Activated CD8-positive, alpha-beta memory T cell treated with anti-CD3 and anti-CD28 coated beads for 36 hours (primary cell): ENCODE data around the gene MX1. TPM values are rescaled to one million over a fixed set of nuclear protein-coding genes. Genes with fewer than 3 reads are reported as not detected.

Experiments
- CTCF ChIA-PET: fragments of 350-600 bp; sonication (Branson Sonifier 250); formaldehyde crosslinking; loops from one replicate; lab custom pipeline; 2021; ENCODE audit warnings: antibody characterized with exemption; lab: Charles Lee
- POLR2A ChIA-PET: fragments of 350-600 bp; sonication (Branson Sonifier 250); formaldehyde crosslinking; loops from one replicate; lab custom pipeline; 2021; ENCODE audit warnings: antibody characterized with exemption; lab: Charles Lee
- total RNA-seq, 2 experiments: library from RNA; stranded (reverse); gene quantifications; one replicate each; pipeline ENCODE4 v1.2.3, GENCODE V29; 2021

The MX1 gene
- total RNA-seq, 2 experiments from 2014 or later, result 5.1 to 5.3 TPM

- ChIA-PET CTCF (no interaction called here), POLR2A (no interaction called here)
Measured at GRCh38 chr21:41506611-41507520, 80.8 kb downstream of the MX1 start.

GRCh38 chr21:41507521-41508414 lies 81.7 kb downstream of the MX1 start, which contains the start of gene TMPRSS2:
Gene TMPRSS2, minus strand, starts transcription at chr21:41508158. Its CDS starts 10,025 bp downstream, at chr21:41498133.
- ChIA-PET POLR2A (no interaction called here), CTCF (no interaction called here)

- ChIA-PET CTCF (no interaction called here), POLR2A (no interaction called here)
Measured at GRCh38 chr21:41508415-41509144, 82.5 kb downstream of the MX1 start.

Other genes starting within 250 kb of the MX1 start
- gene FAM3B, start 109.4 kb upstream of the MX1 start, total RNA-seq, result not detected
- 10 to 100 TPM in 1 of 2 experiments, 1 to 10 TPM in 1; 9.5 to 10.5 TPM for gene MX2, start 64.2 kb upstream of the MX1 start, total RNA-seq
- not detected for gene TMPRSS2, start 81.9 kb downstream of the MX1 start, total RNA-seq